ENCODE measurements around the gene TICRR.

GRCh38 chr15:89664441-89665350 lies 89.4 kb downstream of the TICRR start:
- TF ChIP-seq POLR2AphosphoS5 (IDR thresholded peaks at IDR 0.05), result no peak
- no peak for TF ChIP-seq CTCF (IDR thresholded peaks at IDR 0.05)
- TF ChIP-seq EP300 (IDR thresholded peaks at IDR 0.05), result no peak

Measured in gastroesophageal sphincter (tissue), 3 donors.